ENCODE measurements around the gene HERC2. TPM values are rescaled to one million over a fixed set of nuclear protein-coding genes. Genes with fewer than 3 reads are reported as not detected.

Gene HERC2
- total RNA-seq, 2 experiments from 2014 or later: 30.2 to 33.7 TPM

- H3K27ac Mint-ChIP-seq: no peak overlapping the region
- ChIA-PET POLR2A (no interaction called here), CTCF (no interaction called here)
- H3K27me3 Mint-ChIP-seq: peaks cover 58% of the 10 kb centered on the region
- H3K36me3 Mint-ChIP-seq (ENCODE audit: low read depth): peaks cover 5% of the 10 kb centered on the region
- no peak overlapping the region for H3K4me3 Mint-ChIP-seq
- no peak for DNase-seq
- H3K4me1 Mint-ChIP-seq: peaks cover 37% of the 10 kb centered on the region
- H3K9me3 Mint-ChIP-seq: no peaks in the 10 kb centered on the region
Measured at GRCh38 chr15:28101201-28101600, 220.8 kb downstream of the HERC2 start.

GRCh38 chr15:28100516-28101195 is 221.3 kb downstream of the HERC2 start:
- ChIA-PET POLR2A (no interaction called here), CTCF (no interaction called here)
- no peaks in the 10 kb centered on the region for H3K9me3 Mint-ChIP-seq
- no peak overlapping the region for H3K4me3 Mint-ChIP-seq
- peaks cover 37% of the 10 kb centered on the region for H3K4me1 Mint-ChIP-seq
- H3K36me3 Mint-ChIP-seq (ENCODE audit: low read depth): peaks cover 8% of the 10 kb centered on the region
- peaks cover 58% of the 10 kb centered on the region for H3K27me3 Mint-ChIP-seq
- no peak for DNase-seq
- H3K27ac Mint-ChIP-seq: no peak overlapping the region

- H3K27me3 Mint-ChIP-seq: peaks cover 60% of the 10 kb centered on the region
- peaks cover 37% of the 10 kb centered on the region for H3K4me1 Mint-ChIP-seq
- peaks cover 8% of the 10 kb centered on the region for H3K36me3 Mint-ChIP-seq (ENCODE audit: low read depth)
- H3K9me3 Mint-ChIP-seq: no peaks in the 10 kb centered on the region
- no peak for DNase-seq
- no peak overlapping the region for H3K27ac Mint-ChIP-seq
- ChIA-PET CTCF (interaction anchor here (0.9 kb wide), 1 partner anchor 10 kb away, joined by 4 read pairs; no protein-coding TSS in a partner anchor), POLR2A (interaction anchor here (1.0 kb wide), 1 partner anchor 8 kb away, joined by 4 read pairs; no protein-coding TSS in a partner anchor)
- no peak overlapping the region for H3K4me3 Mint-ChIP-seq
Measured at GRCh38 chr15:28099555-28100140, 222.3 kb downstream of the HERC2 start.

- H3K9me3 Mint-ChIP-seq: no peaks in the 10 kb centered on the region
- no peak within 1 kb of the TSS for H3K27ac Mint-ChIP-seq
- H3K36me3 Mint-ChIP-seq (ENCODE audit: low read depth): peaks cover 9% of the 10 kb centered on the region
- H3K27me3 Mint-ChIP-seq: peaks cover 60% of the 10 kb centered on the region
- DNase-seq: peak; percentile 45
- peaks cover 39% of the 10 kb centered on the region for H3K4me1 Mint-ChIP-seq
- ChIA-PET CTCF (interaction anchor here (0.6 to 0.9 kb wide), 2 partner anchors 11 to 16 kb away, joined by 4 read pairs; no protein-coding TSS in a partner anchor), POLR2A (interaction anchor here (1.0 to 1.4 kb wide), 2 partner anchors 9 to 38 kb away, joined by 3 to 4 read pairs; no protein-coding TSS in a partner anchor)
- H3K4me3 Mint-ChIP-seq: no peak within 1 kb of the TSS
Measured at GRCh38 chr15:28098766-28099554, 223.0 kb downstream of the HERC2 start, which contains the start of gene OCA2. OCA2 (minus strand) TSS chr15:28099315; CDS start chr15:28081874, 17,441 bp downstream.

GRCh38 chr15:28098360-28098765 is 223.6 kb downstream of the HERC2 start:
- ChIA-PET POLR2A (interaction anchor here (1.0 to 1.4 kb wide), 2 partner anchors 9 to 38 kb away, joined by 3 to 4 read pairs; no protein-coding TSS in a partner anchor), CTCF (interaction anchor here (0.6 kb wide), 1 partner anchor 17 kb away, joined by 4 read pairs; no protein-coding TSS in a partner anchor)
- DNase-seq: no peak
- no peaks in the 10 kb centered on the region for H3K9me3 Mint-ChIP-seq
- H3K4me1 Mint-ChIP-seq: peaks cover 43% of the 10 kb centered on the region
- no peak overlapping the region for H3K27ac Mint-ChIP-seq
- H3K4me3 Mint-ChIP-seq: no peak overlapping the region
- peaks cover 11% of the 10 kb centered on the region for H3K36me3 Mint-ChIP-seq (ENCODE audit: low read depth)
- H3K27me3 Mint-ChIP-seq: peaks cover 64% of the 10 kb centered on the region

GRCh38 chr15:28097656-28098359 is 224.2 kb downstream of the HERC2 start:
- H3K27ac Mint-ChIP-seq: no peak overlapping the region
- POLR2A ChIA-PET: interaction anchor here (1.0 to 1.4 kb wide), 2 partner anchors 9 to 39 kb away, joined by 3 to 4 read pairs; no protein-coding TSS in a partner anchor
- H3K4me3 Mint-ChIP-seq: peak overlapping the region; percentile 51
- peaks cover 43% of the 10 kb centered on the region for H3K4me1 Mint-ChIP-seq
- CTCF ChIA-PET: no interaction called here
- peaks cover 66% of the 10 kb centered on the region for H3K27me3 Mint-ChIP-seq
- no peaks in the 10 kb centered on the region for H3K9me3 Mint-ChIP-seq
- H3K36me3 Mint-ChIP-seq (ENCODE audit: low read depth): peaks cover 12% of the 10 kb centered on the region
- DNase-seq: no peak

GRCh38 chr15:28096670-28097431 is 225.1 kb downstream of the HERC2 start:
- CTCF ChIA-PET: interaction anchor here (1.5 kb wide), 1 partner anchor 12 kb away, joined by 3 read pairs; no protein-coding TSS in a partner anchor
- H3K27ac Mint-ChIP-seq: no peak overlapping the region
- H3K4me3 Mint-ChIP-seq: peak overlapping the region; percentile 78
- H3K27me3 Mint-ChIP-seq: peaks cover 73% of the 10 kb centered on the region
- POLR2A ChIA-PET: no interaction called here
- peaks cover 14% of the 10 kb centered on the region for H3K36me3 Mint-ChIP-seq (ENCODE audit: low read depth)
- H3K9me3 Mint-ChIP-seq: no peaks in the 10 kb centered on the region
- peaks cover 43% of the 10 kb centered on the region for H3K4me1 Mint-ChIP-seq
- DNase-seq: no peak

- Mint-ChIP-seq H3K36me3 (ENCODE audit: low read depth) (peaks cover 14% of the 10 kb centered on the region), H3K9me3 (peaks cover 3% of the 10 kb centered on the region), H3K4me1 (peaks cover 43% of the 10 kb centered on the region), H3K27ac (no peak overlapping the region), H3K27me3 (peaks cover 71% of the 10 kb centered on the region), H3K4me3 (peak overlapping the region; percentile 78)
- no peak for DNase-seq
- CTCF ChIA-PET: interaction anchor here (1.5 kb wide), 1 partner anchor 13 kb away, joined by 3 read pairs; no protein-coding TSS in a partner anchor
- POLR2A ChIA-PET: no interaction called here
Measured at GRCh38 chr15:28096411-28096669, 225.6 kb downstream of the HERC2 start.

GRCh38 chr15:28094732-28095521 is 227.1 kb downstream of the HERC2 start:
- Mint-ChIP-seq H3K9me3 (peaks cover 14% of the 10 kb centered on the region), H3K36me3 (ENCODE audit: low read depth) (peaks cover 18% of the 10 kb centered on the region), H3K4me1 (peaks cover 41% of the 10 kb centered on the region), H3K27ac (no peak overlapping the region), H3K27me3 (peaks cover 75% of the 10 kb centered on the region), H3K4me3 (peak overlapping the region; percentile 6)
- ChIA-PET CTCF (no interaction called here), POLR2A (no interaction called here)
- no peak for DNase-seq

GRCh38 chr15:28093752-28094535 is 228.0 kb downstream of the HERC2 start:
- Mint-ChIP-seq H3K4me3 (no peak overlapping the region), H3K27me3 (peaks cover 76% of the 10 kb centered on the region), H3K9me3 (peaks cover 17% of the 10 kb centered on the region), H3K4me1 (peaks cover 35% of the 10 kb centered on the region), H3K27ac (no peak overlapping the region), H3K36me3 (ENCODE audit: low read depth) (peaks cover 15% of the 10 kb centered on the region)
- no peak for DNase-seq
- CTCF ChIA-PET: no interaction called here
- POLR2A ChIA-PET: no interaction called here

GRCh38 chr15:28091313-28091712 is 230.7 kb downstream of the HERC2 start:
- Mint-ChIP-seq H3K9me3 (peaks cover 17% of the 10 kb centered on the region), H3K4me1 (peaks cover 26% of the 10 kb centered on the region), H3K36me3 (ENCODE audit: low read depth) (peaks cover 13% of the 10 kb centered on the region), H3K27ac (no peak overlapping the region), H3K27me3 (peaks cover 66% of the 10 kb centered on the region), H3K4me3 (no peak overlapping the region)
- ChIA-PET CTCF (interaction anchor here (0.6 to 1.0 kb wide), 3 partner anchors 8 to 668 kb away, joined by 3 read pairs; no protein-coding TSS in a partner anchor), POLR2A (no interaction called here)
- DNase-seq: no peak
